ENCODE measurements around the gene SNAI3. TPM values are rescaled to one million over a fixed set of nuclear protein-coding genes. Genes with fewer than 3 reads are reported as not detected.

SNAI3 gene
- total RNA-seq, 1 experiment from 2014 or later: 2.2 TPM

GRCh38 chr16:88642881-88643643, 43.2 kb downstream of the SNAI3 start:
- Histone ChIP-seq H3K36me3 (ENCODE audit: control insufficient read depth in 1 of 2, insufficient read depth in 2 of 2, low read length in 2 of 2) (peaks cover 0 to 3% of the 10 kb centered on the region in 2 experiments; a peak in 1 of 4 replicates), H3K4me2 (ENCODE audit: low read length) (no peak overlapping the region)
- POLR2A ChIA-PET: no interaction called here

More at GRCh38 chr16:88642881-88643643, 43.2 kb downstream of the SNAI3 start:
- Histone ChIP-seq H3K4me3 (replicated peaks in 1 of 2; ENCODE audit: low read depth in 1 of 2, low read length in 2 of 2) (no peak overlapping the region), H2AFZ (ENCODE audit: low read depth, low read length, poor library complexity, severe bottlenecking) (no peak overlapping the region), H3K9ac (ENCODE audit: low read length) (no peak overlapping the region), H3K27ac (ENCODE audit: low read depth, low read length) (no peak overlapping the region), H3K9me2 (ENCODE audit: insufficient read depth) (no peaks in the 10 kb centered on the region), H4K20me1 (ENCODE audit: insufficient read depth) (no peaks in the 10 kb centered on the region), H3K9me3 (ENCODE audit: control insufficient read depth in 1 of 2, insufficient read depth in 1 of 2, low read depth in 1 of 2, low read length in 2 of 2) (no peaks in the 10 kb centered on the region), H3K79me2 (ENCODE audit: insufficient read depth, low read length) (peaks cover 9% of the 10 kb centered on the region; the same call in 1 of the 2 replicates), H3K27me3 (ENCODE audit: insufficient read depth, low read length) (no peaks in the 10 kb centered on the region), H3K4me1 (ENCODE audit: control insufficient read depth in 1 of 2, insufficient read depth in 2 of 2, low read length in 2 of 2) (peaks cover 2 to 31% of the 10 kb centered on the region in 2 experiments; a peak in 2 of 4 replicates)
- BruUV-seq (replicated peaks): no TSS peak
- TF ChIP-seq, protein P1, sequence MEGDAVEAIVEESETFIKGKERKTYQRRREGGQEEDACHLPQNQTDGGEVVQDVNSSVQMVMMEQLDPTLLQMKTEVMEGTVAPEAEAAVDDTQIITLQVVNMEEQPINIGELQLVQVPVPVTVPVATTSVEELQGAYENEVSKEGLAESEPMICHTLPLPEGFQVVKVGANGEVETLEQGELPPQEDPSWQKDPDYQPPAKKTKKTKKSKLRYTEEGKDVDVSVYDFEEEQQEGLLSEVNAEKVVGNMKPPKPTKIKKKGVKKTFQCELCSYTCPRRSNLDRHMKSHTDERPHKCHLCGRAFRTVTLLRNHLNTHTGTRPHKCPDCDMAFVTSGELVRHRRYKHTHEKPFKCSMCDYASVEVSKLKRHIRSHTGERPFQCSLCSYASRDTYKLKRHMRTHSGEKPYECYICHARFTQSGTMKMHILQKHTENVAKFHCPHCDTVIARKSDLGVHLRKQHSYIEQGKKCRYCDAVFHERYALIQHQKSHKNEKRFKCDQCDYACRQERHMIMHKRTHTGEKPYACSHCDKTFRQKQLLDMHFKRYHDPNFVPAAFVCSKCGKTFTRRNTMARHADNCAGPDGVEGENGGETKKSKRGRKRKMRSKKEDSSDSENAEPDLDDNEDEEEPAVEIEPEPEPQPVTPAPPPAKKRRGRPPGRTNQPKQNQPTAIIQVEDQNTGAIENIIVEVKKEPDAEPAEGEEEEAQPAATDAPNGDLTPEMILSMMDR (IDR thresholded peaks at IDR 0.05 in 2 of 3, conservative IDR thresholded peaks at IDR 0.05 in 1 of 3; ENCODE audit: borderline replicate concordance in 1 of 3, insufficient read depth in 1 of 3, low read depth in 2 of 3, low read length in 2 of 3): 0 out of 6 replicates have a peak, but pooled peaks of 1 of the 3 experiments have one; percentile 8
- TF ChIP-seq YY1 (IDR thresholded peaks at IDR 0.05; ENCODE audit: extremely low read depth, insufficient replicate concordance, low read depth, low read length) (no peak), EZH2phosphoT487 (IDR thresholded peaks at IDR 0.05; ENCODE audit: borderline replicate concordance) (no peak), ZNF274 (IDR thresholded peaks at IDR 0.05; ENCODE audit: low read depth, low read length) (no peak), JUND (IDR thresholded peaks at IDR 0.05) (no peak), RAD21 (IDR thresholded peaks at IDR 0.05; ENCODE audit: low read depth) (no peak)
- TF ChIP-seq, protein P2, sequence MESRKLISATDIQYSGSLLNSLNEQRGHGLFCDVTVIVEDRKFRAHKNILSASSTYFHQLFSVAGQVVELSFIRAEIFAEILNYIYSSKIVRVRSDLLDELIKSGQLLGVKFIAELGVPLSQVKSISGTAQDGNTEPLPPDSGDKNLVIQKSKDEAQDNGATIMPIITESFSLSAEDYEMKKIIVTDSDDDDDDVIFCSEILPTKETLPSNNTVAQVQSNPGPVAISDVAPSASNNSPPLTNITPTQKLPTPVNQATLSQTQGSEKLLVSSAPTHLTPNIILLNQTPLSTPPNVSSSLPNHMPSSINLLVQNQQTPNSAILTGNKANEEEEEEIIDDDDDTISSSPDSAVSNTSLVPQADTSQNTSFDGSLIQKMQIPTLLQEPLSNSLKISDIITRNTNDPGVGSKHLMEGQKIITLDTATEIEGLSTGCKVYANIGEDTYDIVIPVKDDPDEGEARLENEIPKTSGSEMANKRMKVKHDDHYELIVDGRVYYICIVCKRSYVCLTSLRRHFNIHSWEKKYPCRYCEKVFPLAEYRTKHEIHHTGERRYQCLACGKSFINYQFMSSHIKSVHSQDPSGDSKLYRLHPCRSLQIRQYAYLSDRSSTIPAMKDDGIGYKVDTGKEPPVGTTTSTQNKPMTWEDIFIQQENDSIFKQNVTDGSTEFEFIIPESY (IDR thresholded peaks at IDR 0.05; ENCODE audit: extremely low read depth, insufficient replicate concordance, low read length): no peak
- intact Hi-C loops (cut with micrococcal nuclease): no loop called here
- ATAC-seq (peak; percentile 13; the same call in 1 of the 2 replicates), DNase-seq (ENCODE audit: low read depth, low spot score) (no peak)
- RAD21 ChIA-PET (ENCODE audit: low non-redundant PET in 1 of 2, low total read pairs in 2 of 2, uncharacterized antibody in 2 of 2, unreplicated experiment in 2 of 2): no interaction called here
- CTCF ChIA-PET: interaction anchor here (0.9 kb wide), 1 partner anchor 29 kb away, joined by 3 read pairs; no protein-coding TSS in a partner anchor
